Liver (tissue), 9 donors: ENCODE data around the gene TMEM204. TPM values are rescaled to one million over a fixed set of nuclear protein-coding genes. Genes with fewer than 3 reads are reported as not detected.

ENCODE experiments used
- DNase-seq: peaks from one replicate; pipeline ENCODE4 v3.0.0-alpha.2; 2017; ENCODE audit warnings: low spot score
- H3K27ac ChIP-seq, 2 donors: one replicate each; pipeline ENCODE4 v1.7.0; 2013; ENCODE audit warnings: inconsistent platforms in 2 of 2, low read length in 2 of 2, control low read depth in 1 of 2, low read depth in 1 of 2, mild to moderate bottlenecking in 1 of 2
- H3K27me3 ChIP-seq, 4 donors: one replicate each; pipeline versions ENCODE4 v1.6.1 to v1.7.0; 2013; ENCODE audit warnings: low read length in 3 of 4, inconsistent platforms in 1 of 4, mild to moderate bottlenecking in 1 of 4, moderate library complexity in 1 of 4; ENCODE audit not compliant: control insufficient read depth in 4 of 4, insufficient read depth in 4 of 4
- H3K36me3 ChIP-seq, 4 donors: one replicate each; pipeline versions ENCODE4 v1.6.1 to v1.7.0; 2013; ENCODE audit warnings: low read length in 3 of 4, mild to moderate bottlenecking in 3 of 4, low read depth in 1 of 4, moderate library complexity in 1 of 4; ENCODE audit not compliant: control insufficient read depth in 4 of 4, insufficient read depth in 3 of 4
- H3K4me1 ChIP-seq, 4 donors: one replicate each; pipeline versions ENCODE4 v1.6.1 to v1.7.0; 2013; ENCODE audit warnings: low read length in 3 of 4, mild to moderate bottlenecking in 3 of 4, moderate library complexity in 1 of 4; ENCODE audit not compliant: control insufficient read depth in 4 of 4, insufficient read depth in 4 of 4
- H3K4me3 ChIP-seq, 3 donors: one replicate each; pipeline versions ENCODE4 v1.6.1 to v1.7.0; 2013; ENCODE audit warnings: low read length in 3 of 3, control low read depth in 1 of 3, low read depth in 1 of 3, mild to moderate bottlenecking in 1 of 3
- H3K9ac ChIP-seq, 2 donors: one replicate each; pipeline ENCODE4 v1.7.0; 2013; ENCODE audit warnings: low read length in 2 of 2, mild to moderate bottlenecking in 2 of 2, moderate library complexity in 2 of 2, control low read depth in 1 of 2, low read depth in 1 of 2
- H3K9me3 ChIP-seq, 4 donors: one replicate each; pipeline versions ENCODE4 v1.6.1 to v1.7.0; 2013; ENCODE audit warnings: low read length in 3 of 4; ENCODE audit not compliant: control insufficient read depth in 4 of 4
- FOXA1 ChIP-seq: IDR thresholded peaks from 2 replicates; pipeline ENCODE4 v1.6.1; 2016; ENCODE audit warnings: antibody characterized with exemption
- GABPA ChIP-seq, 2 donors: IDR thresholded peaks in 1 of 2; conservative IDR thresholded peaks in 1 of 2; 2 replicates each; pipeline ENCODE4 v1.6.1; 2016; ENCODE audit warnings: antibody characterized with exemption in 2 of 2, mild to moderate bottlenecking in 1 of 2, moderate library complexity in 1 of 2
- HNF4A ChIP-seq, 2 donors: conservative IDR thresholded peaks; 2 replicates each; pipeline ENCODE4 v1.6.1; 2016; ENCODE audit warnings: antibody characterized with exemption in 2 of 2, mild to moderate bottlenecking in 2 of 2
- HNF4G ChIP-seq: IDR thresholded peaks from 2 replicates; pipeline ENCODE4 v1.6.1; 2016; ENCODE audit warnings: antibody characterized with exemption
- JUND ChIP-seq, 2 donors: IDR thresholded peaks; 2 replicates each; pipeline ENCODE4 v1.6.1; 2016; ENCODE audit warnings: antibody characterized with exemption in 2 of 2
- NR2F2 ChIP-seq: IDR thresholded peaks from 2 replicates; pipeline ENCODE4 v1.6.1; 2016; ENCODE audit warnings: antibody characterized with exemption
- RAD21 ChIP-seq, 2 donors: IDR thresholded peaks; 2 replicates each; pipeline ENCODE4 v1.6.1; 2016; ENCODE audit warnings: antibody characterized with exemption in 2 of 2, mild to moderate bottlenecking in 2 of 2
- RXRA ChIP-seq, 2 donors: IDR thresholded peaks; 2 replicates each; pipeline ENCODE4 v1.6.1; 2017 to 2018; ENCODE audit warnings: antibody characterized with exemption in 2 of 2, mild to moderate bottlenecking in 1 of 2
- SP1 ChIP-seq: IDR thresholded peaks from 2 replicates; pipeline ENCODE4 v1.6.1; 2018; ENCODE audit warnings: antibody characterized with exemption, mild to moderate bottlenecking
- YY1 ChIP-seq: IDR thresholded peaks from 2 replicates; pipeline ENCODE4 v1.6.1; 2016; ENCODE audit warnings: antibody characterized with exemption, mild to moderate bottlenecking
- ZBTB33 ChIP-seq: IDR thresholded peaks from 2 replicates; pipeline ENCODE4 v1.6.1; 2016; ENCODE audit warnings: antibody characterized with exemption
- WGBS: extraction: QIAGEN DNeasy Blood & Tissue Kit; methylation state at CpG from one replicate; pipeline ENCODE4 v1.1.7; 2013; 5-methylcytosine and 5-hydroxymethylcytosine counted together
- polyA plus RNA-seq, 2 donors: library from polyadenylated mRNA; stranded (reverse) in 1 of 2; unstranded in 1 of 2; fragments of 200-250 nt in 1 of 2; fragments of >200 nt in 1 of 2; fragmentation: Nextera tagmentation in 1 of 2; extraction: Ambion mirVana in 1 of 2; gene quantifications; one replicate each; pipeline versions ENCODE4 v1.2.1 to v1.2.3, GENCODE V29; 2013 to 2015
- total RNA-seq, 2 donors: library from RNA; depleted of rRNA; stranded (reverse); fragments of >200 nt; gene quantifications; one replicate each; pipeline ENCODE4 v1.2.3, GENCODE V29; 2014
- TF ChIP-seq, protein P1 (sequence below): IDR thresholded peaks from 2 replicates; pipeline ENCODE4 v1.6.1; 2016; ENCODE audit warnings: antibody characterized with exemption
- TF ChIP-seq, protein P2 (sequence below): IDR thresholded peaks from 2 replicates; pipeline ENCODE4 v1.6.1; 2016; ENCODE audit warnings: antibody characterized with exemption
- TF ChIP-seq, protein P3 (sequence below): IDR thresholded peaks from 2 replicates; pipeline ENCODE4 v1.6.1; 2016; ENCODE audit warnings: antibody characterized with exemption, mild to moderate bottlenecking
- TF ChIP-seq, protein P4 (sequence below): fragments of 150-350 bp; IDR thresholded peaks from 2 replicates; pipeline ENCODE4 v1.5.1; 2017; ENCODE audit warnings: improper control_type of control experiment, low read depth, low read length; ENCODE audit not compliant: missing input control
- donor health status: healthy.
- donor health status: healthy.
- donor health status: healthy.
- donor health status: healthy.
- donor health status: healthy.

Gene TMEM204
- total and polyA plus RNA-seq, 4 donors: 3.5 to 14.4 (median 10.7) TPM

DNA sequence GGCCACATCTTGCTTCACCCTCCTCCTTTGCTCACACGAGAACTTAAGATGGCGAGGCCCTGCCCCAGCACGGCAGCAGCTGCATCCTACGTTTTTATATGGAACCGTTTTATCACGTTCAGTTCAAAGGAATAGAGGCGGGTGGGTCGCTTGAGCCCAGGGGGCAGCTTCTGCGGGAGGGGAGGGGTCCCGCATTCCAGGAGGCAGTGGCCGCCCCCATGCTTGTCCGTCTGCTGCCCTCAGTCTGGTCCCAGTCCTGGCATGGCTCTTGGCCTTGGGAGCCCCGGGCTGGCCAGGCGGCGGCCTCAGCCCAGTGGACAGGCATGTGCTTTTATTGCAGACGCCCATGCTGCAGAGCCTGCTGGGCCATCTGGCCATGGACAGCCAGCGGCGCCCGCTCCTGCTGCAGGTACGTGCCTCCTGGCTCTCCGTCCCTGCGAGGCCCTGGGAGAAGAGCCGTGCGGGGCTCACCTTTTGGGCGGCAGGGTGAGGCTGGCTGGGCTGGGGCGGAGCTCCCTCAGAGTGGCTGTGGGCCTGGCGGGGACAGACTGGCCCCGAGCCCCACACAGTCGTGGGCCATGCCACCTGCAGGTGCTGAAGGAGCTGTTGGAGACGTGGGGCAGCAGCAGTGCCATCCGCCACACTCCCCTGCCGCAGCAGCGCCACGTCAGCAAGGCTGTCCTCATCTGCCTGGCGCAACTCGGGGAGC, 33.6 kb upstream of the TMEM204 start:
- WGBS: 96% methylated on average over 36 of the region's 36 CpGs
- DNase-seq: no peak
- peaks cover 0 to 2% (median 0%) of the 10 kb centered on the region in 4 donors for H3K4me1 ChIP-seq
- H3K9me3 ChIP-seq: no peaks in the 10 kb centered on the region
- no peak overlapping the region for H3K4me3 ChIP-seq
- H3K36me3 ChIP-seq: peaks cover 4 to 64% (median 33%) of the 10 kb centered on the region in 4 donors
- no peaks in the 10 kb centered on the region for H3K27me3 ChIP-seq
- H3K9ac ChIP-seq: no peak overlapping the region
- H3K27ac ChIP-seq: no peak overlapping the region
- TF ChIP-seq NR2F2 (no peak), YY1 (no peak), RXRA (IDR thresholded peaks at IDR 0.05) (no peak), FOXA1 (no peak), JUND (IDR thresholded peaks at IDR 0.05) (no peak), RAD21 (IDR thresholded peaks at IDR 0.05) (no peak), ZBTB33 (no peak), GABPA (IDR thresholded peaks at IDR 0.05 in 1 of 2, conservative IDR thresholded peaks at IDR 0.05 in 1 of 2) (no peak), SP1 (no peak), HNF4A (conservative IDR thresholded peaks at IDR 0.05) (no peak), HNF4G (no peak)
- TF ChIP-seq, protein P1, sequence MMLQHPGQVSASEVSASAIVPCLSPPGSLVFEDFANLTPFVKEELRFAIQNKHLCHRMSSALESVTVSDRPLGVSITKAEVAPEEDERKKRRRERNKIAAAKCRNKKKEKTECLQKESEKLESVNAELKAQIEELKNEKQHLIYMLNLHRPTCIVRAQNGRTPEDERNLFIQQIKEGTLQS: no peak
- TF ChIP-seq, protein P2, sequence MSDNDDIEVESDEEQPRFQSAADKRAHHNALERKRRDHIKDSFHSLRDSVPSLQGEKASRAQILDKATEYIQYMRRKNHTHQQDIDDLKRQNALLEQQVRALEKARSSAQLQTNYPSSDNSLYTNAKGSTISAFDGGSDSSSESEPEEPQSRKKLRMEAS: no peak
- TF ChIP-seq, protein P3, sequence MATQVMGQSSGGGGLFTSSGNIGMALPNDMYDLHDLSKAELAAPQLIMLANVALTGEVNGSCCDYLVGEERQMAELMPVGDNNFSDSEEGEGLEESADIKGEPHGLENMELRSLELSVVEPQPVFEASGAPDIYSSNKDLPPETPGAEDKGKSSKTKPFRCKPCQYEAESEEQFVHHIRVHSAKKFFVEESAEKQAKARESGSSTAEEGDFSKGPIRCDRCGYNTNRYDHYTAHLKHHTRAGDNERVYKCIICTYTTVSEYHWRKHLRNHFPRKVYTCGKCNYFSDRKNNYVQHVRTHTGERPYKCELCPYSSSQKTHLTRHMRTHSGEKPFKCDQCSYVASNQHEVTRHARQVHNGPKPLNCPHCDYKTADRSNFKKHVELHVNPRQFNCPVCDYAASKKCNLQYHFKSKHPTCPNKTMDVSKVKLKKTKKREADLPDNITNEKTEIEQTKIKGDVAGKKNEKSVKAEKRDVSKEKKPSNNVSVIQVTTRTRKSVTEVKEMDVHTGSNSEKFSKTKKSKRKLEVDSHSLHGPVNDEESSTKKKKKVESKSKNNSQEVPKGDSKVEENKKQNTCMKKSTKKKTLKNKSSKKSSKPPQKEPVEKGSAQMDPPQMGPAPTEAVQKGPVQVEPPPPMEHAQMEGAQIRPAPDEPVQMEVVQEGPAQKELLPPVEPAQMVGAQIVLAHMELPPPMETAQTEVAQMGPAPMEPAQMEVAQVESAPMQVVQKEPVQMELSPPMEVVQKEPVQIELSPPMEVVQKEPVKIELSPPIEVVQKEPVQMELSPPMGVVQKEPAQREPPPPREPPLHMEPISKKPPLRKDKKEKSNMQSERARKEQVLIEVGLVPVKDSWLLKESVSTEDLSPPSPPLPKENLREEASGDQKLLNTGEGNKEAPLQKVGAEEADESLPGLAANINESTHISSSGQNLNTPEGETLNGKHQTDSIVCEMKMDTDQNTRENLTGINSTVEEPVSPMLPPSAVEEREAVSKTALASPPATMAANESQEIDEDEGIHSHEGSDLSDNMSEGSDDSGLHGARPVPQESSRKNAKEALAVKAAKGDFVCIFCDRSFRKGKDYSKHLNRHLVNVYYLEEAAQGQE: no peak
- TF ChIP-seq, protein P4, sequence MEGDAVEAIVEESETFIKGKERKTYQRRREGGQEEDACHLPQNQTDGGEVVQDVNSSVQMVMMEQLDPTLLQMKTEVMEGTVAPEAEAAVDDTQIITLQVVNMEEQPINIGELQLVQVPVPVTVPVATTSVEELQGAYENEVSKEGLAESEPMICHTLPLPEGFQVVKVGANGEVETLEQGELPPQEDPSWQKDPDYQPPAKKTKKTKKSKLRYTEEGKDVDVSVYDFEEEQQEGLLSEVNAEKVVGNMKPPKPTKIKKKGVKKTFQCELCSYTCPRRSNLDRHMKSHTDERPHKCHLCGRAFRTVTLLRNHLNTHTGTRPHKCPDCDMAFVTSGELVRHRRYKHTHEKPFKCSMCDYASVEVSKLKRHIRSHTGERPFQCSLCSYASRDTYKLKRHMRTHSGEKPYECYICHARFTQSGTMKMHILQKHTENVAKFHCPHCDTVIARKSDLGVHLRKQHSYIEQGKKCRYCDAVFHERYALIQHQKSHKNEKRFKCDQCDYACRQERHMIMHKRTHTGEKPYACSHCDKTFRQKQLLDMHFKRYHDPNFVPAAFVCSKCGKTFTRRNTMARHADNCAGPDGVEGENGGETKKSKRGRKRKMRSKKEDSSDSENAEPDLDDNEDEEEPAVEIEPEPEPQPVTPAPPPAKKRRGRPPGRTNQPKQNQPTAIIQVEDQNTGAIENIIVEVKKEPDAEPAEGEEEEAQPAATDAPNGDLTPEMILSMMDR: no peak
